H1 (cell line): ENCODE measurements around the gene BAIAP2. TPM values are rescaled to one million over a fixed set of nuclear protein-coding genes. Genes with fewer than 3 reads are reported as not detected.

Experiments used
- BRCA1 ChIP-seq: IDR thresholded peaks from 2 replicates; pipeline ENCODE4 v1.6.1; 2012; ENCODE audit warnings: low read depth, low read length, improper control_type of control experiment
- CBX5 ChIP-seq: fragments of 300-800, 300-1000 bp; sonication (generic); IDR thresholded peaks from 2 replicates; pipeline ENCODE4 v1.7.1; 2016; ENCODE audit warnings: antibody characterized with exemption, low read length, low read depth
- JUND ChIP-seq: IDR thresholded peaks from 2 replicates; pipeline ENCODE4 v1.6.1; 2011; ENCODE audit warnings: mild to moderate bottlenecking, improper control_type of control experiment, low read length
- KDM4A ChIP-seq: IDR thresholded peaks from one replicate; pipeline ENCODE4 v1.7.1; 2012; ENCODE audit warnings: low read depth, mild to moderate bottlenecking, moderate library complexity, low read length, inconsistent platforms; ENCODE audit not compliant: severe bottlenecking
- POLR2A ChIP-seq, 2 experiments: IDR thresholded peaks; 1 replicate in 1 of 2; 2 replicates in 1 of 2; pipeline ENCODE4 v1.6.1; 2011; ENCODE audit warnings: low read depth in 2 of 2, low read length in 2 of 2, mild to moderate bottlenecking in 2 of 2; ENCODE audit errors: control extremely low read depth in 1 of 2
- RBBP5 ChIP-seq: IDR thresholded peaks from 2 replicates; pipeline ENCODE4 v1.7.1; 2012; ENCODE audit warnings: low read depth, mild to moderate bottlenecking, inconsistent platforms, low read length, moderate library complexity, borderline replicate concordance
- TAF7 ChIP-seq: optimal IDR thresholded peaks from 2 replicates; pipeline ENCODE3; 2011; ENCODE audit warnings: low read depth, mild to moderate bottlenecking, inconsistent platforms, low read length, moderate library complexity, borderline replicate concordance
- polyA plus RNA-seq, 7 experiments: library from polyadenylated mRNA; depleted of rRNA in 3 of 7; stranded (reverse) in 5 of 7; unstranded in 2 of 7; fragments of >200 nt in 5 of 7; fragments of 200-250 nt in 2 of 7; gene quantifications; 1 replicate in 5 of 7; 2 replicates in 1 of 7; 4 replicates in 1 of 7; pipeline versions ENCODE4 v1.2.1 to v1.2.3, GENCODE V29; 2011 to 2013; ENCODE audit warnings: missing spikeins in 2 of 7, mixed read lengths in 2 of 7
- total RNA-seq: library from RNA; stranded (reverse); fragmentation: NEBNext Ultra II Directional; extraction: Animal tissue kit (Norgen Biotek cat#: 25700); gene quantifications from 2 replicates; pipeline ENCODE4 v1.2.1, GENCODE V29; 2021
- TF ChIP-seq, protein P1 (sequence below), 3 experiments: IDR thresholded peaks; 1 replicate in 2 of 3; 2 replicates in 1 of 3; pipeline versions ENCODE4 v1.5.1 to v1.6.1; 2011; ENCODE audit warnings: low read length in 3 of 3, mild to moderate bottlenecking in 3 of 3, inconsistent platforms in 2 of 3, low read depth in 1 of 3, moderate library complexity in 1 of 3; ENCODE audit not compliant: insufficient read depth in 1 of 3; ENCODE audit errors: control extremely low read depth in 1 of 3
- TF ChIP-seq, protein P2 (sequence below): IDR thresholded peaks from 2 replicates; pipeline ENCODE4 v1.6.1; 2011; ENCODE audit warnings: low read depth, mild to moderate bottlenecking, low read length; ENCODE audit not compliant: insufficient read depth

Gene BAIAP2
- total and polyA plus RNA-seq, 2 of the 8 experiments (the other 6 are each of a cell fraction or from before 2014, with no cell fraction given), result 10.0 to 22.8 TPM

DNA sequence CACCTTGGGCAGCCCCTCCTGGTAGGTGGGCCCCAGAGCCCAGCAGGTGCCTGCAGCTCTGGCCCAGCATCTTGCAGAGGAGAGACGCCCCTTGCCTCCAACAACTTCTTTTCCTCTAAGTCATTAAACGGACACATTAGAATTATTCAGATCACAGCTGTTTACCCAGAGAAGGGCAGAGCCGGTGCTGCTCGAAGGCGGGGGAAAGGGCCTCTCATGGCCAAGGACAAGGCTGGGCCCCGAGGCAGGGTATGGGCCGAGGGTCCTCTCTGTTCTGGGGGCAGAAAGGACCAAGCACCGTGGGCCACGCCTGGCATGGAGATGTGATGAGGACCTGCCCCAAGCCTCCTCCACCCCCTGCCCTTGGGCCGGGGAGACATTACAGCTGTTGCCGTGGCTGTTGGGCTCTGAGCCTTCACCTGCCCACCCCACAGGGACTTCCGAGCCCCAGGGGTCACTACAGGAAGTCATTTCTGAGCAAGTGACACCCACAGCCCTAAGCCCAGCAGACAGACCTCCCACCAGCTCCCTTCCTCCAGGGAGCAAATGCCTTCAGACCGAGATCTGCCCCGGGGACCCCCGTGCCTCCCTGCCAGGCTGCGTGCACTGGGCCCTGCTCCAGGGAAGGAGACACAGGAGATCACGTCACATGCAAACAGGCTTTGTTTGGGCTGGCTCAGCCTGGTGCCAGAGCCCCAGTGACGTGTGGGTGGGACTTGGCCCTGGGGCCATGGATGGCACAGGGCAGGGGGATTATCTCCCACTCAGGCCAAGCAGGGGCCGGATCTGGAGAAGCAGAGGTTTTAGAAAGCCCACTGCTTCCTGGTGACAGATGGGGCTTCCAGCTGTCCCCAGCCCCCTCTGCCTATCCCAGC, 129.7 kb downstream of the BAIAP2 start (continued):
- TF ChIP-seq BRCA1 (no peak), TAF7 (no peak), JUND (no peak), KDM4A (no peak), RBBP5 (no peak), CBX5 (no peak), POLR2A (IDR thresholded peaks at IDR 0.05; ENCODE audit: control extremely low read depth in 1 of 2, low read depth in 2 of 2, low read length in 2 of 2) (no peak)
- TF ChIP-seq, protein P1, sequence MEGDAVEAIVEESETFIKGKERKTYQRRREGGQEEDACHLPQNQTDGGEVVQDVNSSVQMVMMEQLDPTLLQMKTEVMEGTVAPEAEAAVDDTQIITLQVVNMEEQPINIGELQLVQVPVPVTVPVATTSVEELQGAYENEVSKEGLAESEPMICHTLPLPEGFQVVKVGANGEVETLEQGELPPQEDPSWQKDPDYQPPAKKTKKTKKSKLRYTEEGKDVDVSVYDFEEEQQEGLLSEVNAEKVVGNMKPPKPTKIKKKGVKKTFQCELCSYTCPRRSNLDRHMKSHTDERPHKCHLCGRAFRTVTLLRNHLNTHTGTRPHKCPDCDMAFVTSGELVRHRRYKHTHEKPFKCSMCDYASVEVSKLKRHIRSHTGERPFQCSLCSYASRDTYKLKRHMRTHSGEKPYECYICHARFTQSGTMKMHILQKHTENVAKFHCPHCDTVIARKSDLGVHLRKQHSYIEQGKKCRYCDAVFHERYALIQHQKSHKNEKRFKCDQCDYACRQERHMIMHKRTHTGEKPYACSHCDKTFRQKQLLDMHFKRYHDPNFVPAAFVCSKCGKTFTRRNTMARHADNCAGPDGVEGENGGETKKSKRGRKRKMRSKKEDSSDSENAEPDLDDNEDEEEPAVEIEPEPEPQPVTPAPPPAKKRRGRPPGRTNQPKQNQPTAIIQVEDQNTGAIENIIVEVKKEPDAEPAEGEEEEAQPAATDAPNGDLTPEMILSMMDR (IDR thresholded peaks at IDR 0.05; ENCODE audit: control extremely low read depth in 1 of 3, insufficient read depth in 1 of 3, low read depth in 1 of 3, low read length in 3 of 3), result no peak
- TF ChIP-seq, protein P2, sequence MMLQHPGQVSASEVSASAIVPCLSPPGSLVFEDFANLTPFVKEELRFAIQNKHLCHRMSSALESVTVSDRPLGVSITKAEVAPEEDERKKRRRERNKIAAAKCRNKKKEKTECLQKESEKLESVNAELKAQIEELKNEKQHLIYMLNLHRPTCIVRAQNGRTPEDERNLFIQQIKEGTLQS, result no peak
